ENCODE results near the gene SLC22A31. TPM values are rescaled to one million over a fixed set of nuclear protein-coding genes. Genes with fewer than 3 reads are reported as not detected.

The SLC22A31 gene
- total RNA-seq, result not detected in 2 replicates

DNA sequence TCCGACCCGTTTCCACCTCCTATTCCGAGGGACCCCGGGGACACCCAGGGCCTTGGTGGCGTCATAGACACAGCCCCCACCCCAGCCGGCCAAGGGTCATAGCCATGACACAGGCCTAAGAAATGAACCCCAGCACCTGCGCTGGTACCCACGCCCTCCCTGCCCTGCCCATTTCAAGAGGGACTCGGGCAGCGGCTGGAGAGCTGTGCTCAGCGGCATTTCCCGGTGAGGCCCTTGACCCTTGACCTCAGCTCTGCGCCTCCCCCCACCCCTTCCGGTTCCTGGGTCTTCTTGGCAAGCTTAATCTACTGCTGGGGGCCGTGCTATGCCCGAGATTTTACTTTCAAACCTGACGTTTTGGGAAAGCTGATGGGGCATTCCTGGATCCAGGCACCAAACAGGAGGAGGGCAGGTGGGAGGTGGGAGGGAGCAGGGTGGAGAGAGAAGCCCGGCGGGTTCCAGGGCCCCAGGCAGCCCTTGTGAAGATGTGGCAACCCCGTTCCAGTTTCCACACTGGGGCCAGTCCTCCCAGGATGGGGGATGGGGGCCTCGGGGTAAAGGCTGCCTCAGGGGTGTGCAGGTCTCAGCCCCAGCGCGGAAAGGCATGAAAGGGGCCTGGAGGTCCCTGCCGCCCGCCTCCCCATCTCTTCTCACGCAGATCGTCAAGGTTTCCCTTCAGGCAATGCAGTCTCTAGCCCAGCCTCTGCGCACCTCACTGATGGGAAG lies at the start of gene SLC22A31:
SLC22A31 (minus strand) TSS at position 414 of the 726 bp plus-strand sequence; CDS start at position 378, 36 bp downstream.

DNA sequence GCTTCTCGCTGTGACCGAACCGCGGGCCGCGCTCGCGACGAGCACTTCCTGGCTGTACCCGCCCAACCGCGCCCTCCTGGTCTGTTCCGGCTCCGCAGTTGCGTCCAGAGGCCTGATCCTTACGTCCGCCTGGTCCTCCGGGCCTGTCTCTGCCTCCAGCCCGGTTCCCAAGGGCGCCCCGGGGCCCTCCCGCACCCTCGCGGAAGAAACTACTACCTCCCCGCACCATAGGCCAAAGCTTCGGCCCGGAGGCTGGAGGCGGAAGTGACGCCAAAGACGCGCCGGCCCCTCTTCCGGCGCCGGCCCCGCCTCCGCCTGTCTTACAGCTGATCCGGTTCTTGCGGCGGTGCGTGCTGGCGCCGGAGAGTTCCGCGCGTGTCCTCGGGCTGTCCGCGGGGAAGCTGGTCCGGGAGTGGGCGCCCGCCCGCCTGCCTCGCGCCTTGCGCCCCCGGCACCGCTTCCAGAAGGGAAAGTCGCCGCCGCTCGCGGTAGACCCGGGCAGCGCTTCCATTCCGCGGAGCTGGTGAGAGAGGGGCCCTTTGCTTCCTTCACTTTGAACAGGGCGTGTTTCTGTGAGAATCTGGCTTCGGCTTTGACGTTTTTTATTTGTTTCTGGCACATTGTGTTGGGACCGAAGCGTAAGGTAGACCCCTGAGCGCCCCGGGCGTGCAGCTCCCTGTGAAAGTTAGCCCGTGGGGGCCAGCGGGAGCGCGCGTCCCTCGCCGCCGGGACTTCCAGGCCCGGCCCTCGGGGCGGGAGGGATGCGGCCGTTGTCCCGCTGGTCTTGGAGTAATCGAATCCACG lies 17.3 kb upstream of the SLC22A31 start, which contains the start of gene ZNF778:
ZNF778 (plus strand) TSS at position 316 of the 804 bp plus-strand sequence. CDS start 3,425 bp downstream, outside the sequence.

DNA sequence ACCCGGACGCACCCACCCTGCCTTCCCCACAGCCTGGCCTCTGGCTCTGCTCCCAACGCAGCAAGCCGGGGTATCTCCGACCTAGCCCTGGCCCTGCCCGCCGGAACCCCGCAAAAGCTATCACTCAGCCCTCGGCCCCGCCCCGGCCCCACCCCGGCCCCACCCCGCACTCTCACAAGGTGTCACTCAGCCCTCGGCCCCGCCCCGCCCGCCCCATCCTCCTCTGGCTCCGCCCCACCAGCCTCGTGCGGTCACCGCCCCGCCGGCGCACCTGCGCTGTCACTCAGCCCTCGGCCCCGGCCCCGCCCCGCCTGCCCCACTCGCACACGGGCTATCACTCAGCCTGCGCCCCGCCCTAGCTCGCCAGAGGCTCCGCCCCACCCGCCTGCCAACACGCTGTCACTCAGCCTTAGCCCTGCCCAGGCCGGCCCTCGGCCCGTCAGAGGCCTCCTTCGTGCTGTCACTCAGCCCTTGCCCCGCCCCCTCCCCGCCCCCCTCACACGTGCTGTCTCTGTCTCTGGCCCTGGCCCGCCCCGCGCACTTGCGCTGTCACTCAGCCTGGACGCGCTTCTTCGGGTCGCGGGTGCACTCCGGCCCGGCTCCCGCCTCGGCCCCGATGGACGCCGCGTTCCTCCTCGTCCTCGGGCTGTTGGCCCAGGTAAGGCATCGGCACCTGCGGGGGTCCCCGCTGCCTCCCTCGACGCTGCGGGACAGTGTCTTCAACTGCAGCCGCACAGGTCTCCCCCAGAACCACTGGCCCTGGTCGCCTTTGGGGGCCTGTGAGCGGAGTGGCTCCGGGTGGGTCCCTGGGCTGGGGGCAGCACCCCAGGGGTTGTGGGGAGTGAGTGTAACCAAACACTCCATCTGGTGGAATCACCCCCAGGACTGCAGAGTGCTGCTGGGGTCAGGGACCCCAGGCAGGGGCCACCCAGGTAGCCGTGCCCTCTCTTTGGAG lies 28.8 kb downstream of the SLC22A31 start, which contains the start of gene CDH15:
CDH15 (plus strand) TSS at position 533 of the 955 bp plus-strand sequence; CDS start at position 617, 84 bp downstream.

Other genes starting within 250 kb of the SLC22A31 start
- gene CBFA2T3, start 223.3 kb downstream of the SLC22A31 start, total RNA-seq, result 0.19 TPM in 1 of 2 replicates, not detected in the other
- 27.0 and 35.6 TPM in 2 replicates for gene ACSF3, start 106.7 kb downstream of the SLC22A31 start, total RNA-seq
- gene CDH15, start 28.8 kb downstream of the SLC22A31 start, total RNA-seq, result 0.33 TPM in 1 of 2 replicates, not detected in the other
- gene ZNF778, start 17.2 kb upstream of the SLC22A31 start, total RNA-seq, result 9.8 and 19.3 TPM in 2 replicates

Measured in vein endothelial cell (primary cell).